ENCODE results near the gene ATP8A2. TPM values are rescaled to one million over a fixed set of nuclear protein-coding genes. Genes with fewer than 3 reads are reported as not detected.

The ATP8A2 gene
- total RNA-seq, 1 experiment from 2014 or later: not detected

DNA sequence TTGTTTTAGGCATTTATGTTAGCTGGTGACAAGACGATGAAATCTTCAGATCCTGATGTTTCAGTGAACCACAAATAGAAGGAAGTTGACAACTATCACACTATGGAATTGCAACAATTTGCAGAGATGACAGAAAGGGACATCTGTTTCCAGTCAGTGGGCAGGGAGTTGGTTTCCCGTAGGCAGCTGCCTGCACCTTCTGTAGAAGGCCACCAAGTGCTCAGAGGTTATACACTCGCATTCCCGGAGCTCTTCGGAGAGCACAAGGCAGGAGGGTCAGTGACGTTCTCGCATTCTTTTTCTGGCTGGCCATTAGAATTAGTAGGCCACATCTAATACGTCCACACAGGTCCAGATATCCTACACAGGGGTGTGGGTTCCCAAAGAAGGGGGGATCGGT, 550.6 kb downstream of the ATP8A2 start:
- TF ChIP-seq, protein P1, sequence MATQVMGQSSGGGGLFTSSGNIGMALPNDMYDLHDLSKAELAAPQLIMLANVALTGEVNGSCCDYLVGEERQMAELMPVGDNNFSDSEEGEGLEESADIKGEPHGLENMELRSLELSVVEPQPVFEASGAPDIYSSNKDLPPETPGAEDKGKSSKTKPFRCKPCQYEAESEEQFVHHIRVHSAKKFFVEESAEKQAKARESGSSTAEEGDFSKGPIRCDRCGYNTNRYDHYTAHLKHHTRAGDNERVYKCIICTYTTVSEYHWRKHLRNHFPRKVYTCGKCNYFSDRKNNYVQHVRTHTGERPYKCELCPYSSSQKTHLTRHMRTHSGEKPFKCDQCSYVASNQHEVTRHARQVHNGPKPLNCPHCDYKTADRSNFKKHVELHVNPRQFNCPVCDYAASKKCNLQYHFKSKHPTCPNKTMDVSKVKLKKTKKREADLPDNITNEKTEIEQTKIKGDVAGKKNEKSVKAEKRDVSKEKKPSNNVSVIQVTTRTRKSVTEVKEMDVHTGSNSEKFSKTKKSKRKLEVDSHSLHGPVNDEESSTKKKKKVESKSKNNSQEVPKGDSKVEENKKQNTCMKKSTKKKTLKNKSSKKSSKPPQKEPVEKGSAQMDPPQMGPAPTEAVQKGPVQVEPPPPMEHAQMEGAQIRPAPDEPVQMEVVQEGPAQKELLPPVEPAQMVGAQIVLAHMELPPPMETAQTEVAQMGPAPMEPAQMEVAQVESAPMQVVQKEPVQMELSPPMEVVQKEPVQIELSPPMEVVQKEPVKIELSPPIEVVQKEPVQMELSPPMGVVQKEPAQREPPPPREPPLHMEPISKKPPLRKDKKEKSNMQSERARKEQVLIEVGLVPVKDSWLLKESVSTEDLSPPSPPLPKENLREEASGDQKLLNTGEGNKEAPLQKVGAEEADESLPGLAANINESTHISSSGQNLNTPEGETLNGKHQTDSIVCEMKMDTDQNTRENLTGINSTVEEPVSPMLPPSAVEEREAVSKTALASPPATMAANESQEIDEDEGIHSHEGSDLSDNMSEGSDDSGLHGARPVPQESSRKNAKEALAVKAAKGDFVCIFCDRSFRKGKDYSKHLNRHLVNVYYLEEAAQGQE (IDR thresholded peaks at IDR 0.05; ENCODE audit: insufficient read depth in 1 of 2, low read depth in 2 of 2, low read length in 1 of 2): no peak
- TF ChIP-seq SIN3A (IDR thresholded peaks at IDR 0.05; ENCODE audit: borderline replicate concordance, insufficient read depth, low read depth, low read length): no peak
- TF ChIP-seq TCF7L2 (IDR thresholded peaks at IDR 0.05; ENCODE audit: low read depth, low read length): no peak
- TF ChIP-seq, protein P2, sequence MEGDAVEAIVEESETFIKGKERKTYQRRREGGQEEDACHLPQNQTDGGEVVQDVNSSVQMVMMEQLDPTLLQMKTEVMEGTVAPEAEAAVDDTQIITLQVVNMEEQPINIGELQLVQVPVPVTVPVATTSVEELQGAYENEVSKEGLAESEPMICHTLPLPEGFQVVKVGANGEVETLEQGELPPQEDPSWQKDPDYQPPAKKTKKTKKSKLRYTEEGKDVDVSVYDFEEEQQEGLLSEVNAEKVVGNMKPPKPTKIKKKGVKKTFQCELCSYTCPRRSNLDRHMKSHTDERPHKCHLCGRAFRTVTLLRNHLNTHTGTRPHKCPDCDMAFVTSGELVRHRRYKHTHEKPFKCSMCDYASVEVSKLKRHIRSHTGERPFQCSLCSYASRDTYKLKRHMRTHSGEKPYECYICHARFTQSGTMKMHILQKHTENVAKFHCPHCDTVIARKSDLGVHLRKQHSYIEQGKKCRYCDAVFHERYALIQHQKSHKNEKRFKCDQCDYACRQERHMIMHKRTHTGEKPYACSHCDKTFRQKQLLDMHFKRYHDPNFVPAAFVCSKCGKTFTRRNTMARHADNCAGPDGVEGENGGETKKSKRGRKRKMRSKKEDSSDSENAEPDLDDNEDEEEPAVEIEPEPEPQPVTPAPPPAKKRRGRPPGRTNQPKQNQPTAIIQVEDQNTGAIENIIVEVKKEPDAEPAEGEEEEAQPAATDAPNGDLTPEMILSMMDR (IDR thresholded peaks at IDR 0.05): no peak
- TF ChIP-seq POLR2AphosphoS5 (IDR thresholded peaks at IDR 0.05; ENCODE audit: low read depth, low read length): no peak
- H3K27ac ChIP-seq (ENCODE audit: low read length): no peak overlapping the region
- H3K4me3 ChIP-seq (ENCODE audit: low read depth in 2 of 2, low read length in 2 of 2): no peak overlapping the region
- H3K9me3 ChIP-seq (ENCODE audit: control insufficient read depth, insufficient read depth, low read depth, low read length): no peaks in the 10 kb centered on the region
- H3K36me3 ChIP-seq (ENCODE audit: control insufficient read depth, insufficient read depth, low read length): no peaks in the 10 kb centered on the region
- no peak for ATAC-seq
- intact Hi-C loops (cut with micrococcal nuclease; ENCODE audit: unreplicated experiment) (no loop called here), in situ Hi-C loops (cut with HindIII; ENCODE audit: low pct_unique_long_range_greater_than_20kb, low sequenced_read_pairs) (no loop called here)
- DNase-seq (ENCODE audit: low read depth, low spot score): no peak
- H3K27me3 ChIP-seq (ENCODE audit: control insufficient read depth, insufficient read depth, low read length): no peaks in the 10 kb centered on the region; the same call in 1 of the 2 replicates
- H3K4me1 ChIP-seq (ENCODE audit: control insufficient read depth, insufficient read depth, low read length): no peaks in the 10 kb centered on the region
- POLR2A ChIA-PET: no interaction called here
- CTCF ChIA-PET: no interaction called here
- BruUV-seq (replicated peaks): no TSS peak

DNA sequence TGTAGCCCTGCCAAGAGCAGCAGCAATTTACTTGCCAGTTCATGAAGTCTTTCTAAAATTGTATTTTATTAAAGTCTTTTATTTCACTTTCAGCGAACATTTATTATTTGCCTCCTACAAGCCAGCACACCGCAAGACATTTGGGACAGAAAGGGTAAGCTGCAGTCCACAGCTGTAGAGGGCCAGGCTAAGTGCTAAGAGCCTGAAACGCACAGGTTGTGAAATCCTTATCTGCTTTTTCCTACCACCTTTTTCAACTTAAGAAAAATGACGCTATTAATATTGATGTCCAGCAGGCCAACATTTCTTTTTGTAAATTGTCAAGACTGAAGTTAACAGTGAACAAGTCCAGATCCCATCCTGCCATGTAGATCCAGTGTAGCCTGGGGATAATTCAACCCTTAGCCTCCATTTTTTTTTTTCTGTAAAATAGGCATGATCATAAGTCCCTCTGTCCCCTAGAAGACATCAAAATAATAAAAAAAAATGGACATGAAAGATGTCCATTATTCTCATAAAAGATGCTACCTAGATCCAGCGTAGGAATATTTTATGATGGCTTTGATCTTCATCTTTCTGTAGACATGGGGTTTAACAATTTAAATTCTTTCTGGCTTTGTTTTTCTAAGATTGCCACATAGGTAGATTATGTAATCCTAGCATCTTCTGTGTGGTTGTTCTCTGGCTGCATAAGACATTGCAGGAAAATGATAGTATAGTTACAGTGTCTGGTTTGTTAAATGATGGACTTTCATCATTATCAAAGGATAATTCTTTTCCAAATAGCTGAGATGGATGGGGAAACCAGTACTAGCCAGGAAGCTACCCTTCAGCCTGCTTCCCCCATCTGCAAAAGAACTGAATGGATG, 551.7 kb downstream of the ATP8A2 start:
- CTCF ChIA-PET: no interaction called here
- no TSS peak for BruUV-seq (replicated peaks)
- ATAC-seq: no peak

More for the DNA sequence above, 551.7 kb downstream of the ATP8A2 start:
- in situ Hi-C loops (cut with HindIII; ENCODE audit: low pct_unique_long_range_greater_than_20kb, low sequenced_read_pairs) (no loop called here), intact Hi-C loops (cut with micrococcal nuclease; ENCODE audit: unreplicated experiment) (no loop called here)
- Histone ChIP-seq H3K27me3 (ENCODE audit: control insufficient read depth, insufficient read depth, low read length) (no peaks in the 10 kb centered on the region; the same call in 1 of the 2 replicates), H3K4me1 (ENCODE audit: control insufficient read depth, insufficient read depth, low read length) (no peaks in the 10 kb centered on the region), H3K27ac (ENCODE audit: low read length) (no peak overlapping the region), H3K36me3 (ENCODE audit: control insufficient read depth, insufficient read depth, low read length) (no peaks in the 10 kb centered on the region), H3K9me3 (ENCODE audit: control insufficient read depth, insufficient read depth, low read depth, low read length) (no peaks in the 10 kb centered on the region), H3K4me3 (ENCODE audit: low read depth in 2 of 2, low read length in 2 of 2) (no peak overlapping the region)
- no peak for DNase-seq (ENCODE audit: low read depth, low spot score)
- POLR2A ChIA-PET: no interaction called here
- TF ChIP-seq POLR2AphosphoS5 (IDR thresholded peaks at IDR 0.05; ENCODE audit: low read depth, low read length) (no peak), TCF7L2 (IDR thresholded peaks at IDR 0.05; ENCODE audit: low read depth, low read length) (no peak), SIN3A (IDR thresholded peaks at IDR 0.05; ENCODE audit: borderline replicate concordance, insufficient read depth, low read depth, low read length) (no peak)
- TF ChIP-seq, protein P1 (IDR thresholded peaks at IDR 0.05; ENCODE audit: insufficient read depth in 1 of 2, low read depth in 2 of 2, low read length in 1 of 2): no peak
- TF ChIP-seq, protein P2 (IDR thresholded peaks at IDR 0.05): no peak

All from Panc1 (cell line).